Vagina (tissue), 2 donors: ENCODE measurements around the gene UNC45A.

Experiments used
- POLR2A ChIP-seq, 2 donors: fragments of 450-650 bp; IDR thresholded peaks; one replicate each; pipeline ENCODE4 v1.6.1; 2017; ENCODE audit warnings: antibody characterized with exemption in 2 of 2, mild to moderate bottlenecking in 2 of 2, moderate library complexity in 2 of 2
- POLR2AphosphoS5 ChIP-seq, 2 donors: sonication (generic); formaldehyde crosslinking; IDR thresholded peaks; one replicate each; pipeline ENCODE4 v1.9.0; 2017; ENCODE audit warnings: antibody characterized with exemption in 2 of 2, mild to moderate bottlenecking in 2 of 2, low read depth in 1 of 2; ENCODE audit not compliant: insufficient read depth in 1 of 2
- TF ChIP-seq, protein P1 (sequence below), 3 experiments: fragments of 450-650 bp in 2 of 3; fragments of 200-600 bp in 1 of 3; sonication (generic) in 1 of 3; IDR thresholded peaks; one replicate each; pipeline ENCODE4 v1.5.1; 2017 to 2019; ENCODE audit warnings: antibody characterized with exemption in 3 of 3, mild to moderate bottlenecking in 2 of 3, moderate library complexity in 2 of 3

DNA sequence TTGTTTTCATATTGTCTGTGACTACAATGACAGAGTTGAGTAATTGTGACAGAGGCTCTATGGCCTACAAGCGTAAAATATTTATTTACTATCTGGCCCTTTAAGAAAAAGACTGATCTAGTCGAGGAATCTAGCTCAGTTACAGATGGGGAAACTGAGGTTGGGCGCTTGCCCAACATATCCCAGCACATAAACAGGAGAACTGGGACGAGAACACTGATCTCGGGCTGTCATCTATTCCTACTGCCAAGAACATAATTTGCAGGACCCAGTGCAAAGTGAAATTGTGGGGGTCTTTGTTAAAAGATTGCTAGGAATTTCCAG lies 48.8 kb upstream of the UNC45A start:
- TF ChIP-seq POLR2A (IDR thresholded peaks at IDR 0.05) (no peak), POLR2AphosphoS5 (IDR thresholded peaks at IDR 0.05; ENCODE audit: insufficient read depth in 1 of 2, low read depth in 1 of 2) (no peak)
- TF ChIP-seq, protein P1, sequence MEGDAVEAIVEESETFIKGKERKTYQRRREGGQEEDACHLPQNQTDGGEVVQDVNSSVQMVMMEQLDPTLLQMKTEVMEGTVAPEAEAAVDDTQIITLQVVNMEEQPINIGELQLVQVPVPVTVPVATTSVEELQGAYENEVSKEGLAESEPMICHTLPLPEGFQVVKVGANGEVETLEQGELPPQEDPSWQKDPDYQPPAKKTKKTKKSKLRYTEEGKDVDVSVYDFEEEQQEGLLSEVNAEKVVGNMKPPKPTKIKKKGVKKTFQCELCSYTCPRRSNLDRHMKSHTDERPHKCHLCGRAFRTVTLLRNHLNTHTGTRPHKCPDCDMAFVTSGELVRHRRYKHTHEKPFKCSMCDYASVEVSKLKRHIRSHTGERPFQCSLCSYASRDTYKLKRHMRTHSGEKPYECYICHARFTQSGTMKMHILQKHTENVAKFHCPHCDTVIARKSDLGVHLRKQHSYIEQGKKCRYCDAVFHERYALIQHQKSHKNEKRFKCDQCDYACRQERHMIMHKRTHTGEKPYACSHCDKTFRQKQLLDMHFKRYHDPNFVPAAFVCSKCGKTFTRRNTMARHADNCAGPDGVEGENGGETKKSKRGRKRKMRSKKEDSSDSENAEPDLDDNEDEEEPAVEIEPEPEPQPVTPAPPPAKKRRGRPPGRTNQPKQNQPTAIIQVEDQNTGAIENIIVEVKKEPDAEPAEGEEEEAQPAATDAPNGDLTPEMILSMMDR (IDR thresholded peaks at IDR 0.05) = no peak
